ACC112 (cell line): Measurements from ENCODE around the gene ZNF627.

Experiments used
- H2AFZ ChIP-seq: fragments of 200-600 bp; sonication (generic); one replicate; pipeline ENCODE4 v1.6.0; 2017; ENCODE audit warnings: antibody characterized with exemption, low read length; ENCODE audit not compliant: unreplicated experiment
- H3K27ac ChIP-seq: fragments of 200-600 bp; sonication (generic); 2 replicates; pipeline ENCODE4 v1.5.1; 2014; ENCODE audit warnings: low read depth, mild to moderate bottlenecking, antibody characterized with exemption, low read length, moderate library complexity
- H3K27me3 ChIP-seq: fragments of 200-600 bp; sonication (generic); 2 replicates; pipeline ENCODE4 v1.6.1; 2014; ENCODE audit warnings: mild to moderate bottlenecking, antibody characterized with exemption, low read length, moderate library complexity, mixed read lengths; ENCODE audit not compliant: insufficient read depth
- H3K36me3 ChIP-seq: fragments of 200-600 bp; sonication (generic); 2 replicates; pipeline ENCODE4 v1.6.1; 2016; ENCODE audit warnings: mild to moderate bottlenecking, antibody characterized with exemption, low read length, moderate library complexity, mixed read lengths; ENCODE audit not compliant: insufficient read depth
- H3K4me1 ChIP-seq: fragments of 200-600 bp; sonication (generic); one replicate; pipeline ENCODE4 v1.6.1; 2016; ENCODE audit warnings: low read length, mixed read lengths; ENCODE audit not compliant: insufficient read depth, unreplicated experiment, control insufficient read depth
- H3K4me3 ChIP-seq: fragments of 200-600 bp; sonication (generic); 2 replicates; pipeline ENCODE4 v1.5.1; 2014; ENCODE audit warnings: mild to moderate bottlenecking, low read depth, low read length
- H3K79me2 ChIP-seq: fragments of 200-600 bp; sonication (generic); one replicate; pipeline ENCODE4 v1.6.0; 2016; ENCODE audit warnings: low read length; ENCODE audit not compliant: control insufficient read depth, unreplicated experiment, insufficient read depth

Gene ZNF627

GRCh38 chr19:11657307-11657706 is 60.0 kb downstream of the ZNF627 start:
- peaks cover 15% of the 10 kb centered on the region for H3K36me3 ChIP-seq
- H3K4me1 ChIP-seq = no peaks in the 10 kb centered on the region
- H2AFZ ChIP-seq = no peak overlapping the region
- no peak overlapping the region for H3K27ac ChIP-seq
- H3K27me3 ChIP-seq = no peaks in the 10 kb centered on the region
- H3K79me2 ChIP-seq = no peaks in the 10 kb centered on the region
- no peak overlapping the region for H3K4me3 ChIP-seq

GRCh38 chr19:11658970-11659369 is 61.7 kb downstream of the ZNF627 start:
- no peak overlapping the region for H2AFZ ChIP-seq
- H3K4me3 ChIP-seq = no peak overlapping the region
- no peaks in the 10 kb centered on the region for H3K27me3 ChIP-seq
- H3K27ac ChIP-seq = no peak overlapping the region
- no peaks in the 10 kb centered on the region for H3K4me1 ChIP-seq
- no peaks in the 10 kb centered on the region for H3K79me2 ChIP-seq
- H3K36me3 ChIP-seq = peaks cover 3% of the 10 kb centered on the region; the same call in 1 of the 2 replicates

- Histone ChIP-seq H3K4me3 (no peak overlapping the region), H3K27me3 (no peaks in the 10 kb centered on the region), H3K79me2 (no peaks in the 10 kb centered on the region), H2AFZ (no peak overlapping the region), H3K4me1 (no peaks in the 10 kb centered on the region), H3K27ac (no peak overlapping the region), H3K36me3 (peaks cover 2% of the 10 kb centered on the region; the same call in 1 of the 2 replicates)
These were observed 62.3 kb downstream of the ZNF627 start for GRCh38 chr19:11659612-11660011.

GRCh38 chr19:11662278-11662677 is 65.0 kb downstream of the ZNF627 start:
- H3K36me3 ChIP-seq = no peaks in the 10 kb centered on the region

GRCh38 chr19:11663181-11663591 is 65.9 kb downstream of the ZNF627 start:
- H3K4me1 ChIP-seq = no peaks in the 10 kb centered on the region
- H3K79me2 ChIP-seq = no peaks in the 10 kb centered on the region
- H3K4me3 ChIP-seq = no peak overlapping the region
- H3K36me3 ChIP-seq = no peaks in the 10 kb centered on the region
- H2AFZ ChIP-seq = no peak overlapping the region
- H3K27ac ChIP-seq = no peak overlapping the region
- H3K27me3 ChIP-seq = no peaks in the 10 kb centered on the region

More at GRCh38 chr19:11662278-11662677, 65.0 kb downstream of the ZNF627 start:
- Histone ChIP-seq H3K79me2 (no peaks in the 10 kb centered on the region), H3K4me3 (no peak overlapping the region), H3K27ac (no peak overlapping the region), H2AFZ (no peak overlapping the region), H3K4me1 (no peaks in the 10 kb centered on the region), H3K27me3 (no peaks in the 10 kb centered on the region)
